ENCODE results near the gene SPTBN4.

GRCh38 chr19:40464059-40465024, 2.5 kb upstream of the SPTBN4 start:
- TF ChIP-seq CTCF (IDR thresholded peaks at IDR 0.05), result peak in 5 of 7 experiments; percentile 85 to 96 (median 91)
- TF ChIP-seq POLR2A (IDR thresholded peaks at IDR 0.05), result no peak
